GM19099 (cell line): ENCODE measurements around the gene POMT2.

ENCODE experiments used
- POLR2A ChIP-seq: IDR thresholded peaks from 3 replicates; pipeline ENCODE4 v1.6.1; 2011; ENCODE audit warnings: low read depth; ENCODE audit not compliant: insufficient read length; ENCODE audit errors: extremely low read depth

POMT2 gene

GRCh38 chr14:77320238-77320935 lies at the start of gene POMT2:
Gene POMT2 (minus strand): TSS chr14:77320883. CDS start chr14:77320681, 202 bp downstream.
- TF ChIP-seq POLR2A: peak; percentile 43

GRCh38 chr14:77369285-77369684 lies 48.6 kb upstream of the POMT2 start:
- no peak for TF ChIP-seq POLR2A

- TF ChIP-seq POLR2A: no peak
Observed at GRCh38 chr14:77364146-77364545, 43.5 kb upstream of the POMT2 start.

- no peak for TF ChIP-seq POLR2A
Observed at GRCh38 chr14:77359626-77360025, 38.9 kb upstream of the POMT2 start.

GRCh38 chr14:77356899-77357298 lies 36.2 kb upstream of the POMT2 start:
- TF ChIP-seq POLR2A: no peak

GRCh38 chr14:77355811-77356210 lies 35.1 kb upstream of the POMT2 start:
- no peak for TF ChIP-seq POLR2A

- no peak for TF ChIP-seq POLR2A
Observed at GRCh38 chr14:77353469-77354141, 32.9 kb upstream of the POMT2 start.

- no peak for TF ChIP-seq POLR2A
Observed at GRCh38 chr14:77347751-77348150, 27.1 kb upstream of the POMT2 start.

- TF ChIP-seq POLR2A: no peak
Observed at GRCh38 chr14:77346495-77346894, 25.8 kb upstream of the POMT2 start.

GRCh38 chr14:77344377-77344996 lies 23.8 kb upstream of the POMT2 start:
- TF ChIP-seq POLR2A: no peak

- no peak for TF ChIP-seq POLR2A
Observed at GRCh38 chr14:77343662-77344061, 23.0 kb upstream of the POMT2 start.

- TF ChIP-seq POLR2A: no peak
Observed at GRCh38 chr14:77342726-77343397, 22.2 kb upstream of the POMT2 start.

GRCh38 chr14:77340389-77340788 lies 19.7 kb upstream of the POMT2 start:
- no peak for TF ChIP-seq POLR2A

- no peak for TF ChIP-seq POLR2A
Observed at GRCh38 chr14:77339407-77339806, 18.7 kb upstream of the POMT2 start.

- TF ChIP-seq POLR2A: no peak
Observed at GRCh38 chr14:77338302-77338701, 17.6 kb upstream of the POMT2 start.

- no peak for TF ChIP-seq POLR2A
Observed at GRCh38 chr14:77337880-77338279, 17.2 kb upstream of the POMT2 start.

GRCh38 chr14:77335576-77335975 lies 14.9 kb upstream of the POMT2 start:
- no peak for TF ChIP-seq POLR2A
